Measurements from ENCODE around the gene GALK1. TPM values are rescaled to one million over a fixed set of nuclear protein-coding genes. Genes with fewer than 3 reads are reported as not detected.

GALK1 gene
- total and polyA plus RNA-seq, 2 of the 13 experiments (the other 11 are each of a cell fraction or from before 2014, with no cell fraction given), result 59.9 to 93.6 TPM

DNA sequence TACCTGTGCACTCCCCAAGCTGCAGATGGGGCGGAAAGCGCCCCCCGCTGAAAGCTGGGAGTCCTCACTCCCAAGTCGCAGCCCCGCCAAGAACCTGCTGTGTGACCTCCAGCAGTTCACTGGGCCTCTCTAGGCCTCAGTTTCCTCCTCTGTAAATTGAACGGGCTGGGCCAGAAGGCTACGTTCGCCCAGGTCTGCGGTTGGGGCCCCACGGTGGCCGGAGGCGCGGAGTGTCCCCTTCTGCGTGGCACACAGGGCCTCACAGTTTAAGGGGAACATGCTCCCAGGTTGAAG lies 628 bp downstream of the GALK1 start (continued):
- no peak for TF ChIP-seq TEF (CRISPR knock-in tag; IDR thresholded peaks at IDR 0.05)
- peak; percentile 27; the same call in 1 of the 2 replicates for TF ChIP-seq ELF4 (CRISPR knock-in tag; IDR thresholded peaks at IDR 0.05; ENCODE audit: borderline replicate concordance)
- no peak for TF ChIP-seq SKIL (CRISPR knock-in tag; IDR thresholded peaks at IDR 0.05; ENCODE audit: borderline replicate concordance)
- TF ChIP-seq ZKSCAN1 (IDR thresholded peaks at IDR 0.05; ENCODE audit: low read length), result no peak
- TF ChIP-seq SMARCC2 (IDR thresholded peaks at IDR 0.05), result no peak
- TF ChIP-seq, protein P1, sequence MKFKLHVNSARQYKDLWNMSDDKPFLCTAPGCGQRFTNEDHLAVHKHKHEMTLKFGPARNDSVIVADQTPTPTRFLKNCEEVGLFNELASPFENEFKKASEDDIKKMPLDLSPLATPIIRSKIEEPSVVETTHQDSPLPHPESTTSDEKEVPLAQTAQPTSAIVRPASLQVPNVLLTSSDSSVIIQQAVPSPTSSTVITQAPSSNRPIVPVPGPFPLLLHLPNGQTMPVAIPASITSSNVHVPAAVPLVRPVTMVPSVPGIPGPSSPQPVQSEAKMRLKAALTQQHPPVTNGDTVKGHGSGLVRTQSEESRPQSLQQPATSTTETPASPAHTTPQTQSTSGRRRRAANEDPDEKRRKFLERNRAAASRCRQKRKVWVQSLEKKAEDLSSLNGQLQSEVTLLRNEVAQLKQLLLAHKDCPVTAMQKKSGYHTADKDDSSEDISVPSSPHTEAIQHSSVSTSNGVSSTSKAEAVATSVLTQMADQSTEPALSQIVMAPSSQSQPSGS (CRISPR knock-in tag; IDR thresholded peaks at IDR 0.05), result 0 out of 2 replicates have a peak, but pooled peaks have one; percentile 4
- TF ChIP-seq, protein P2, sequence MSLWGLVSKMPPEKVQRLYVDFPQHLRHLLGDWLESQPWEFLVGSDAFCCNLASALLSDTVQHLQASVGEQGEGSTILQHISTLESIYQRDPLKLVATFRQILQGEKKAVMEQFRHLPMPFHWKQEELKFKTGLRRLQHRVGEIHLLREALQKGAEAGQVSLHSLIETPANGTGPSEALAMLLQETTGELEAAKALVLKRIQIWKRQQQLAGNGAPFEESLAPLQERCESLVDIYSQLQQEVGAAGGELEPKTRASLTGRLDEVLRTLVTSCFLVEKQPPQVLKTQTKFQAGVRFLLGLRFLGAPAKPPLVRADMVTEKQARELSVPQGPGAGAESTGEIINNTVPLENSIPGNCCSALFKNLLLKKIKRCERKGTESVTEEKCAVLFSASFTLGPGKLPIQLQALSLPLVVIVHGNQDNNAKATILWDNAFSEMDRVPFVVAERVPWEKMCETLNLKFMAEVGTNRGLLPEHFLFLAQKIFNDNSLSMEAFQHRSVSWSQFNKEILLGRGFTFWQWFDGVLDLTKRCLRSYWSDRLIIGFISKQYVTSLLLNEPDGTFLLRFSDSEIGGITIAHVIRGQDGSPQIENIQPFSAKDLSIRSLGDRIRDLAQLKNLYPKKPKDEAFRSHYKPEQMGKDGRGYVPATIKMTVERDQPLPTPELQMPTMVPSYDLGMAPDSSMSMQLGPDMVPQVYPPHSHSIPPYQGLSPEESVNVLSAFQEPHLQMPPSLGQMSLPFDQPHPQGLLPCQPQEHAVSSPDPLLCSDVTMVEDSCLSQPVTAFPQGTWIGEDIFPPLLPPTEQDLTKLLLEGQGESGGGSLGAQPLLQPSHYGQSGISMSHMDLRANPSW (CRISPR knock-in tag; IDR thresholded peaks at IDR 0.05; ENCODE audit: borderline replicate concordance), result no peak
- no peak for TF ChIP-seq ZNF616 (CRISPR knock-in tag; IDR thresholded peaks at IDR 0.05; ENCODE audit: low read depth)
- no peak for TF ChIP-seq ARNTL (CRISPR knock-in tag; IDR thresholded peaks at IDR 0.05)
- TF ChIP-seq HOXA5 (CRISPR knock-in tag; IDR thresholded peaks at IDR 0.05), result no peak
- TF ChIP-seq NKX3-1 (CRISPR knock-in tag; IDR thresholded peaks at IDR 0.05), result no peak
- TF ChIP-seq AHDC1 (CRISPR knock-in tag; IDR thresholded peaks at IDR 0.05; ENCODE audit: borderline replicate concordance), result 0 out of 2 replicates have a peak, but pooled peaks have one; percentile 5
- TF ChIP-seq PHF20 (CRISPR knock-in tag; IDR thresholded peaks at IDR 0.05), result no peak; the same call in 1 of the 2 replicates
- TF ChIP-seq ZNF460 (CRISPR knock-in tag; IDR thresholded peaks at IDR 0.05; ENCODE audit: borderline replicate concordance), result no peak
- TF ChIP-seq, protein P3, sequence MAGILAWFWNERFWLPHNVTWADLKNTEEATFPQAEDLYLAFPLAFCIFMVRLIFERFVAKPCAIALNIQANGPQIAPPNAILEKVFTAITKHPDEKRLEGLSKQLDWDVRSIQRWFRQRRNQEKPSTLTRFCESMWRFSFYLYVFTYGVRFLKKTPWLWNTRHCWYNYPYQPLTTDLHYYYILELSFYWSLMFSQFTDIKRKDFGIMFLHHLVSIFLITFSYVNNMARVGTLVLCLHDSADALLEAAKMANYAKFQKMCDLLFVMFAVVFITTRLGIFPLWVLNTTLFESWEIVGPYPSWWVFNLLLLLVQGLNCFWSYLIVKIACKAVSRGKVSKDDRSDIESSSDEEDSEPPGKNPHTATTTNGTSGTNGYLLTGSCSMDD (CRISPR knock-in tag; IDR thresholded peaks at IDR 0.05), result no peak; the same call in 1 of the 2 replicates
- TF ChIP-seq TMF1 (CRISPR knock-in tag; IDR thresholded peaks at IDR 0.05; ENCODE audit: low read depth), result no peak
- TF ChIP-seq ZBTB20 (CRISPR knock-in tag; IDR thresholded peaks at IDR 0.05; ENCODE audit: borderline replicate concordance, low read depth), result no peak

Data from HepG2 (cell line).